ENCODE data around the gene TWIST2. TPM values are rescaled to one million over a fixed set of nuclear protein-coding genes. Genes with fewer than 3 reads are reported as not detected.

Gene TWIST2
- total RNA-seq, 2 donors from 2014 or later, result 41.4 to 62.1 TPM

DNA sequence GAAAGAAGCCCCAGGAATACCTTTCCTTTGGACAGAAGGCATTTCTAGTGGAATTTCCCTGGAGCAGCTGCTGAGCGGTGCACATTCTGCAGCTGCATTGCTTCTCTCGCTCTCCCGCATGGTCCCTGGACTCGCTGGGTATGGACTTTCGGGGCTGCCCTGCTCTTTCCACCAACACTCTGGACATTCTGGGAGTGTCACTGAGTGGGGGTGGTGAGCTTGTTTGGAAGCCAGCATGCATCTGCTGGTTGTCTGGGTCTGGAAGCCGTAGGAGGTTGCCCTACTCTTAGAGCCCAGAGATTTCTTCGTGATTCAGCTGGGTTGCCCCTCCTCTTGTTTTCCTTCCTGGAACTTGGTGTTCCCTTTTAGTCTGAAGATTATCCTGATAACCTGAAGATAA is 52.6 kb downstream of the TWIST2 start:
- H3K27ac ChIP-seq, result no peak overlapping the region
- H3K4me3 ChIP-seq, result no peak overlapping the region
- H3K27me3 ChIP-seq (replicated peaks; ENCODE audit: insufficient read depth), result no peaks in the 10 kb centered on the region
- DNase-seq (ENCODE audit: low spot score), result no peak
- H3K36me3 ChIP-seq, result no peaks in the 10 kb centered on the region
- ATAC-seq (ENCODE audit: insufficient number of reproducible peaks, low FRiP score, low read depth), result no peak
- H3K4me1 ChIP-seq (ENCODE audit: control insufficient read depth in 1 of 2, low read depth in 2 of 2), result peaks cover 2 to 11% of the 10 kb centered on the region in 2 donors
- H3K9me3 ChIP-seq, result no peaks in the 10 kb centered on the region
- no peak for TF ChIP-seq CTCF (IDR thresholded peaks at IDR 0.05)

- Histone ChIP-seq H3K36me3 (no peaks in the 10 kb centered on the region), H3K27ac (no peak overlapping the region), H3K27me3 (replicated peaks; ENCODE audit: insufficient read depth) (no peaks in the 10 kb centered on the region), H3K4me1 (ENCODE audit: control insufficient read depth in 1 of 2, low read depth in 2 of 2) (peaks cover 0 to under 1% of the 10 kb centered on the region in 2 donors), H3K4me3 (no peak overlapping the region), H3K9me3 (no peaks in the 10 kb centered on the region)
- no peak for DNase-seq (ENCODE audit: low spot score)
- TF ChIP-seq CTCF (IDR thresholded peaks at IDR 0.05), result no peak
- ATAC-seq (ENCODE audit: insufficient number of reproducible peaks, low FRiP score, low read depth), result no peak
Measured at GRCh38 chr2:238901461-238902057, 53.7 kb downstream of the TWIST2 start.

- Histone ChIP-seq H3K4me3 (no peak overlapping the region), H3K4me1 (ENCODE audit: control insufficient read depth in 1 of 2, low read depth in 2 of 2) (no peaks in the 10 kb centered on the region), H3K36me3 (no peaks in the 10 kb centered on the region), H3K27me3 (replicated peaks; ENCODE audit: insufficient read depth) (no peaks in the 10 kb centered on the region), H3K27ac (no peak overlapping the region), H3K9me3 (no peaks in the 10 kb centered on the region)
- ATAC-seq (ENCODE audit: insufficient number of reproducible peaks, low FRiP score, low read depth) (no peak), DNase-seq (ENCODE audit: low spot score) (no peak)
- TF ChIP-seq CTCF (IDR thresholded peaks at IDR 0.05), result no peak
Measured at GRCh38 chr2:238902285-238902684, 54.4 kb downstream of the TWIST2 start.

DNA sequence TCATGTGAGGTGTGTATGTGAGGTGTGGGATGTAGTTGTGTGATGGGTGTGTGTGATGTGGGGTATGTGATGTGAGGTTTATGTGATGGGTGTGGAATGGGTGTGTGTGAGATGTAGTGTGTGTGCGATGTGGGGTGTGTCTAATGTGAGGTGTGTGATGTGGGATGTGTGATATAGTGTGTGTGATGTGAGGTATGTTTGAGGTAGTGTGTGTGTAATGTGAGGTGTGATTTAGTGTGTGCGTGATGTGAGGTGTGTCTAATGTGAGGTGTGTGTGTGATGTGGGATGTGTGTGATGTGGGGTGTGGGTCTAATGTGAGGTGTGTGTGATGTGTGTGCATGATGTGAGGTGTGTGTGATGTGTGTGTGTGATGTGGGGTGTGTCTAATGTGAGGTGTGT is 55.3 kb downstream of the TWIST2 start:
- no peak overlapping the region for H3K27ac ChIP-seq
- TF ChIP-seq CTCF (IDR thresholded peaks at IDR 0.05), result no peak
- no peak overlapping the region for H3K4me3 ChIP-seq
- no peak for DNase-seq (ENCODE audit: low spot score)
- H3K36me3 ChIP-seq, result no peaks in the 10 kb centered on the region
- no peaks in the 10 kb centered on the region for H3K4me1 ChIP-seq (ENCODE audit: control insufficient read depth in 1 of 2, low read depth in 2 of 2)
- no peaks in the 10 kb centered on the region for H3K27me3 ChIP-seq (replicated peaks; ENCODE audit: insufficient read depth)
- no peaks in the 10 kb centered on the region for H3K9me3 ChIP-seq
- no peak for ATAC-seq (ENCODE audit: insufficient number of reproducible peaks, low FRiP score, low read depth)

GRCh38 chr2:238904177-238904576 is 56.3 kb downstream of the TWIST2 start:
- H3K9me3 ChIP-seq, result no peaks in the 10 kb centered on the region
- no peaks in the 10 kb centered on the region for H3K36me3 ChIP-seq
- H3K27ac ChIP-seq, result no peak overlapping the region
- H3K4me1 ChIP-seq (ENCODE audit: control insufficient read depth in 1 of 2, low read depth in 2 of 2), result no peaks in the 10 kb centered on the region
- no peak for TF ChIP-seq CTCF (IDR thresholded peaks at IDR 0.05)
- ATAC-seq (ENCODE audit: insufficient number of reproducible peaks, low FRiP score, low read depth) (no peak), DNase-seq (ENCODE audit: low spot score) (no peak)
- H3K27me3 ChIP-seq (replicated peaks; ENCODE audit: insufficient read depth), result no peaks in the 10 kb centered on the region
- no peak overlapping the region for H3K4me3 ChIP-seq

Data from thoracic aorta (tissue), 2 donors.